ENCODE measurements around the gene REEP3. TPM values are rescaled to one million over a fixed set of nuclear protein-coding genes. Genes with fewer than 3 reads are reported as not detected.
"Not testable (repeated sequence)": the region's sequence is repeated elsewhere in the genome, so short reads cannot be mapped to it uniquely, and the experiment has no call there.

REEP3 gene
- total RNA-seq, 4 donors from 2014 or later: 60.3 to 115 (median 89.2) TPM

DNA sequence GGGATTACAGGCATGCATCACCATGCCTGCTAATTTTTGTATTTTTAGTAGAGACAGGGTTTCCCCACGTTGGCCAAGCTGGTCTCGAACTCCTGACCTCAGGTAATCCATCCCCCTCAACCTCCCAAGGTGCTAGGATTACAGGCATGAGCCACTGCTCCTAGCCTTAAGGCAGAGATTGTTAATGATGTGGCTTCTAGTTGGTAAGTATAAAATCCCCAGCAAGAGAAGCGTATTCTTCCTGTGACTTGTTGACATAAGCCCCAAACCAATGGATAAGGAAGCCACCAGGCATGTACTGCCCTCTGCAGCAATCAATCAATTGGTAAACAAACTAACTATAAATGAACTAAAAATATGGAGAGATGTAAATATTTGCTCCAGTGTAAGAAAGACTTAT, 41.2 kb downstream of the REEP3 start:
- no peak for DNase-seq (ENCODE audit: extremely low spot score)
- Histone ChIP-seq H3K4me3 (no peak overlapping the region), H3K4me1 (peaks cover 0 to 15% (median 0%) of the 10 kb centered on the region in 4 donors), H3K27me3 (no peaks in the 10 kb centered on the region), H3K27ac (replicated peaks in 1 of 4) (no peak overlapping the region), H3K36me3 (no peaks in the 10 kb centered on the region), H3K9me3 (no peaks in the 10 kb centered on the region)
- intact Hi-C loops (cut with DNase I): no loop called here
- 90% methylated on average over 3 of the region's 3 CpGs for WGBS
- TF ChIP-seq POLR2AphosphoS5 (IDR thresholded peaks at IDR 0.05): no peak
- TF ChIP-seq POLR2A (IDR thresholded peaks at IDR 0.05; ENCODE audit: low read depth): no peak
- no peak for TF ChIP-seq EP300 (IDR thresholded peaks at IDR 0.05)

DNA sequence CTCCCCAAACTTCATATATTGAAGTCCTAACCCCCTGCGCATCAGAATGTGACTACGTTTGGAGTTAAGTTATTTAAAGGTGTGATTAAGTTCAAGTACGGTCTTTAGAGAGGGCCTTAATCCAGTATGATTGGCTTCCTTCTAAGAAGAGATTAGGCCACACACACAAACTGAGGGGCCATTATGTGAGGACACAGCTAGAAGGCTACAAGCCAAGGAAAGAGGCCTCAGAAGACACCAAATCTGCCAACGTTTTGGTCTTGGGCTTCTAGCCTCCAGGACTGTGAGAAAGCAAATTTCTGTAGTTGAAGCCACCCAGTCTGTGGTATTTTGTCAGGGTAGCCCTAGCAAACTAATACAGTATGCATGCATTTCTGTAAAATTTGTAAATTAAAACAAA, 41.7 kb downstream of the REEP3 start:
- no peaks in the 10 kb centered on the region for H3K27me3 ChIP-seq
- no peak overlapping the region for H3K27ac ChIP-seq (replicated peaks in 1 of 4)
- no peaks in the 10 kb centered on the region for H3K36me3 ChIP-seq
- H3K4me3 ChIP-seq: no peak overlapping the region
- H3K9me3 ChIP-seq: no peaks in the 10 kb centered on the region
- DNase-seq (ENCODE audit: extremely low spot score): no peak
- TF ChIP-seq, protein P1, sequence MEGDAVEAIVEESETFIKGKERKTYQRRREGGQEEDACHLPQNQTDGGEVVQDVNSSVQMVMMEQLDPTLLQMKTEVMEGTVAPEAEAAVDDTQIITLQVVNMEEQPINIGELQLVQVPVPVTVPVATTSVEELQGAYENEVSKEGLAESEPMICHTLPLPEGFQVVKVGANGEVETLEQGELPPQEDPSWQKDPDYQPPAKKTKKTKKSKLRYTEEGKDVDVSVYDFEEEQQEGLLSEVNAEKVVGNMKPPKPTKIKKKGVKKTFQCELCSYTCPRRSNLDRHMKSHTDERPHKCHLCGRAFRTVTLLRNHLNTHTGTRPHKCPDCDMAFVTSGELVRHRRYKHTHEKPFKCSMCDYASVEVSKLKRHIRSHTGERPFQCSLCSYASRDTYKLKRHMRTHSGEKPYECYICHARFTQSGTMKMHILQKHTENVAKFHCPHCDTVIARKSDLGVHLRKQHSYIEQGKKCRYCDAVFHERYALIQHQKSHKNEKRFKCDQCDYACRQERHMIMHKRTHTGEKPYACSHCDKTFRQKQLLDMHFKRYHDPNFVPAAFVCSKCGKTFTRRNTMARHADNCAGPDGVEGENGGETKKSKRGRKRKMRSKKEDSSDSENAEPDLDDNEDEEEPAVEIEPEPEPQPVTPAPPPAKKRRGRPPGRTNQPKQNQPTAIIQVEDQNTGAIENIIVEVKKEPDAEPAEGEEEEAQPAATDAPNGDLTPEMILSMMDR (IDR thresholded peaks at IDR 0.05): no peak
- TF ChIP-seq POLR2A (IDR thresholded peaks at IDR 0.05; ENCODE audit: low read depth): no peak
- no peak for TF ChIP-seq POLR2AphosphoS5 (IDR thresholded peaks at IDR 0.05)
- no peak for TF ChIP-seq EP300 (IDR thresholded peaks at IDR 0.05)
- WGBS: 85% methylated on average over 4 of the region's 4 CpGs
- intact Hi-C loops (cut with DNase I): no loop called here
- H3K4me1 ChIP-seq: peaks cover 0 to 15% (median 0%) of the 10 kb centered on the region in 4 donors

DNA sequence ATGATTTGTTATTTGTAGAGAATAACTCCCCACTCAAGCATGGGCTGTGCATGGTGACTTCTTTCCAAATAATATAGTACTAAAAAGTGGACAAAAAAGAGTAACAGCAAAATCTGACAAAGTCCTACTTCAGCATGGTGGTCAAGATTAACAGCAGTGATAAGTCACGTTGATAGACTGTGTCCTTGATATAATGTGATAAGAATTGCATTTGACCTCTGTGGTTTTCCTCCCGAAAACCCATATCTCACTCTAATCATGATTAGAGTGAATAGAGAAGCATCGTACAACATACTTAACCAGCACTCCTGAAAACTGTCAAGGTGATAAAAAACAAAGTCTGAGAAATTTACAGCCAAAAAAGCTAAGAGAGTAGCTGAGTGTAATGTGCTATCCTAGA, 42.4 kb downstream of the REEP3 start:
- intact Hi-C loops (cut with DNase I): no loop called here
- Histone ChIP-seq H3K9me3 (no peaks in the 10 kb centered on the region), H3K36me3 (peaks cover 0 to 7% (median 2%) of the 10 kb centered on the region in 4 donors), H3K27me3 (no peaks in the 10 kb centered on the region), H3K27ac (replicated peaks in 1 of 4) (no peak overlapping the region), H3K4me3 (no peak overlapping the region), H3K4me1 (peaks cover 0 to 15% (median 0%) of the 10 kb centered on the region in 4 donors)
- WGBS: 78% methylated on average over 3 of the region's 3 CpGs
- DNase-seq (ENCODE audit: extremely low spot score): no peak
- TF ChIP-seq POLR2A (IDR thresholded peaks at IDR 0.05; ENCODE audit: low read depth): no peak

DNA sequence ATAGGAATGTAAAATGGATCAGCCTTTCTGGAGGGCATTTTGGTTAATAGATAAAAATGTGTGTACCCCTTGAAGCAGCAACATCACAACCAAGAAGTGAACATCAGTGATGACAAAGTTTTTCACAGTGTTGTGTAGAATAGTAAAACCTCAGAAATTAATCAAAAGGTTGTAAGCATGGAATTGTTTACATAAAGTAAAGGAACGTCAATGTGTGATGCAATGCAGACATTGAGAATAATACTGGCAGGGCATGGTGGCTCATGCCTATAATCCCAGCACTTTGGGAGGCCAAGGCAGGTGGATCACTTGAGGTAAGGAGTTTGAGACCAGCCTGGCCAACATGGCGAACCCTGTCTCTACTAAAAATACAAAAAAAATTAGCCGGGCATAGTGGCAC, 43.5 kb downstream of the REEP3 start:
- Histone ChIP-seq H3K36me3 (peaks cover 0 to 12% (median 2%) of the 10 kb centered on the region in 4 donors), H3K4me1 (peaks cover 0 to 15% (median 0%) of the 10 kb centered on the region in 4 donors)
- WGBS: 82% methylated on average over 3 of the region's 3 CpGs
- H3K9me3 ChIP-seq; H3K4me3 ChIP-seq; DNase-seq (ENCODE audit: extremely low spot score); H3K27ac ChIP-seq (replicated peaks in 1 of 4); intact Hi-C loops (cut with DNase I); H3K27me3 ChIP-seq: not testable (repeated sequence)

DNA sequence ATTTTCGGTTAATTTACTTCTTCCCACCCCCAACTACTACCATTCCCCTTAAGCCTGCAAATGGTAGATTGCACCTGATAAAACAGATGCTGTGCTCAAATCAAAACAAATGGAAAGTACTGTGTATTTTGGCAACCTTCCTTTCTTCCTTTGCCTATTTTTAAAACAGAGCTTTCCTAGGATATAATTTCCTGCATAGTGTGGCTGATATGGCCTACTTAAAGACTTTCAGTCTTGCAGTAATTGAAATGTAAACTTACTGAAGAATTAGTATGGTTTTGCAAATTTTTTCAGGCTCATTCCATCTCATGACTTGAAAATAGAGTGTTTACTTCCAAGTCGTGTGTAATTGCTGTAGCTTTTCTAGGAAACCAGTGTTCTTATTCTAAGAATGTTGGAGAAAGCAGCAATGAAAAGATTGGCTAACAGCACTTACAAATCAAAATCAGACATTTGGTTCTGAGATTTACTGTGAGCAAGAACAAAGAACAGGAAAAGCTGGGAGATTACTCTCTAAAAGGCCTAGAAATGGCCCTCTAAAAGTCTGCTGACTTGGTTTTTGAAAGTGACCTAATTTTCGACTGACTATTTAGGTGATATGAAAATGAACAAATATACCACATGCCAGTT, 52.0 kb downstream of the REEP3 start:
- H3K4me1 ChIP-seq: peaks cover 35 to 55% (median 45%) of the 10 kb centered on the region in 4 donors
- no peaks in the 10 kb centered on the region for H3K27me3 ChIP-seq
- WGBS: 15% methylated on average over 3 of the region's 3 CpGs
- peak overlapping the region in 1 of 4 donors; percentile 2 for H3K4me3 ChIP-seq
- H3K9me3 ChIP-seq: no peaks in the 10 kb centered on the region
- TF ChIP-seq, protein P1 (IDR thresholded peaks at IDR 0.05): no peak
- TF ChIP-seq EP300 (IDR thresholded peaks at IDR 0.05): no peak
- no peak for TF ChIP-seq POLR2A (IDR thresholded peaks at IDR 0.05; ENCODE audit: low read depth)
- no peak for TF ChIP-seq POLR2AphosphoS5 (IDR thresholded peaks at IDR 0.05)
- intact Hi-C loops (cut with DNase I): no loop called here
- no peak for DNase-seq (ENCODE audit: extremely low spot score)
- peaks cover 0 to 25% (median 4%) of the 10 kb centered on the region in 4 donors for H3K36me3 ChIP-seq
- peak overlapping the region; percentile 41 to 67 (median 57) for H3K27ac ChIP-seq (replicated peaks in 1 of 4)

DNA sequence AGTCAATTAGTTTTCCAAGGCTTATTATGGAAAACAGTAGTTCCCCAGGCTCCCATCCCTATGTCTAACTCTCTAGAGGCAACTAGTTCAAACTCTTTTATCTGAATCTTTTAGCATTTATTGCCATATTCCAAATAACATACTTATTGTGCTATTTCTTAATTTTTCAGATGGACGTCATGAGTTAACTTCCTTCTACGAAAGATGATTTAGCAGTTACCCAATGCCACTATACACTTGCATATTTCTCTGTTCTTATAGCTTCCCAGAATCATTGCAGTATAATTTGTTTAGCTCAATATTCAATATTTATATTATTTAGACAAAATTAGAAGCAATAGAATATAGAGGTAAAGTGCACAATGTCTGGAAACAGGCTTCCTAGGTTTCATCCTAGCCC, 52.8 kb downstream of the REEP3 start:
- H3K27me3 ChIP-seq: no peaks in the 10 kb centered on the region
- peaks cover 0 to 17% (median 3%) of the 10 kb centered on the region in 4 donors for H3K36me3 ChIP-seq
- 59% methylated on average over 2 of the region's 2 CpGs for WGBS
- TF ChIP-seq EP300 (IDR thresholded peaks at IDR 0.05) (no peak), POLR2AphosphoS5 (IDR thresholded peaks at IDR 0.05) (no peak), POLR2A (IDR thresholded peaks at IDR 0.05; ENCODE audit: low read depth) (no peak)
- TF ChIP-seq, protein P1 (IDR thresholded peaks at IDR 0.05): no peak
- H3K4me3 ChIP-seq: no peak overlapping the region
- H3K9me3 ChIP-seq: no peaks in the 10 kb centered on the region
- peak overlapping the region; percentile 41 to 67 (median 57) for H3K27ac ChIP-seq (replicated peaks in 1 of 4)
- H3K4me1 ChIP-seq: peaks cover 35 to 56% (median 47%) of the 10 kb centered on the region in 4 donors
- intact Hi-C loops (cut with DNase I): no loop called here
- DNase-seq (ENCODE audit: extremely low spot score): no peak

Data from esophagus muscularis mucosa (tissue), 4 donors.